Superior temporal gyrus (tissue), 1 donor: Measurements from ENCODE around the gene ETHE1.

Experiments
- DNase-seq: peaks from one replicate; pipeline ENCODE4 v3.0.0-alpha.2; 2016; ENCODE audit errors: extremely low spot score

ETHE1 gene

DNA sequence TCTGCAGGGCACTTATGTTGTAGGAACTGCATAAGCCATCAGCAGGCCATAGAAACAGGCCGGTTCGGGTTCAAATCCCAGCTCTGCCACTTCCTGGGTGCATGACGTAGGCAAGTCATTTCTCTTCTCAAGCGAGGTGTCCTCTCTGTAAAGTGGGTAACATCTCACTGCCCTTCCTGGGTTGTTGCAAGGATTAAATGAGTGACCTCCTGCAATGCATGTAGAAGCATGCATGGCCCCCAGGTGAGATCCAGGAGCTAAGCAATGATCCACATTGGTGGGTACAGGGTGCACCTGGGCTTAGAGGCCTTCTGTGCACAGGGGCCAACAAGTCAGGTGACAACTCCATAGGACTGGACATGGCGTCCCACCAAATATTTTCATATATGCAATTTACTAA lies 36.2 kb downstream of the ETHE1 start:
- DNase-seq = no peak

DNA sequence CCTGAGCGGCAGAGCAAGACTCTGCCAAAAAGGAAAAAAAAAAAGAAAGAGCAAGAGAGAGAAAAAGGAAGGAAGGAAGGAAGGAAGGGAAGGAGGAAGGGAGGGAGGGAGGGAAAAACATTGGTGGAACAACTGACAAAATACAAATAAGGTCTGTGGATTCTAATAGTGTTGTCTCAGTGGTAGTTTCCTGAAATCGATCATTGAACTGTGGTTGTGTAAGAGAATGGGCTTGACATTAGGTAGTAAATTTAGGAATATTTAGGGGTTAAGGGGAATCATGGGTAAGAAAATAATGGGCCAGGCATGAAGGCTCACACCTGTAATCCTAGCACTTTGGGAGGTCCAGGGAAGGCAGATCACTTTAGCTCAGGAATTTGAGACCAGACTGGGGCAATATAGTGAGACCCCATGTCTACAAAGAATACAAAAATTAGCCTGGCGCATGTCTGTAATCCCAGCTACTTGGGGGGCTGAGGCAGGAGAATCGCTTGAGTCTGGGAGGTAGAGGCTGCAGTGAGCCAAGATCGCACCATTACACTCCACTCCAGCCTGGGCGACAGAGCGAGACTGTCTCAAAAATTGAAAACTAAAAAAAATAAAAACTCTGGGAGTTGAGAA lies 36.9 kb downstream of the ETHE1 start:
- no peak for DNase-seq

DNA sequence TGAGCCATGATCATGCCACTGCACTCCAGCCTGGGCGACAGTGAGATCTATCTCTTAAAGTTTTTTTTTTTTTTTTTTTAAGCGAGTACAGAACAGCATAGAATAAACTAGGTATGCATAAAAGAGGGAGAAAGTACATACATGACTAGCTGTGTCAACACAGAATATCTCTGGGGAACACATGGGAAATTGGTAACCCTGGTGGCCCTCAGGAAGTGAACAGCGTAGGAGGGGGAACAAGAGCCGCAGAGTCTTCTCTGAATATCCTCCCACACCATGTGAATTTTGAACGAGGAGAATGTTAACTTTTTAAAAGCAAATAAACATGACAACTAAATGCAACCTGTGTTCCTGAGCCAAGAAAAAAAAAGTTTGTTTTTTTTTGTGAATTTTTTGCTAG lies 37.7 kb downstream of the ETHE1 start:
- no peak for DNase-seq

DNA sequence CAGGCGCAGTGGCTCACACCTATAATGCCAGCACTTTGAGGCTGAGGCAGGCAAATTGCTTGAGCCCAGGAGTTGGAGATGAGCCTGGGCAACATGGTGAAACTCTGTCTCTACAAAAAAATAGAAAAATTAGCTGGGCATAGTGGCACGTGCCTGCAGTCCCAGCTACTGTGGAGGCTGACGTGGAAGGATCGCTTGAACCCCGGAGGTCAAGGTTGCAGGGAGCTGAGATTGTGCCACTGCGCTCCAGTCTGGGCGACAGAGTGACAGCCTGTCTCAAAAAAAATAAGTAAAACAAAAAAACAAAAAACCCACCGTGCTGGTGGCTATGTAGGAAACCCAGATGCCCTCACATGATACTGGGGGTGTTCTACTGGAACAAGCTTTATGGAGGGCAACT lies 38.8 kb downstream of the ETHE1 start:
- no peak for DNase-seq

DNA sequence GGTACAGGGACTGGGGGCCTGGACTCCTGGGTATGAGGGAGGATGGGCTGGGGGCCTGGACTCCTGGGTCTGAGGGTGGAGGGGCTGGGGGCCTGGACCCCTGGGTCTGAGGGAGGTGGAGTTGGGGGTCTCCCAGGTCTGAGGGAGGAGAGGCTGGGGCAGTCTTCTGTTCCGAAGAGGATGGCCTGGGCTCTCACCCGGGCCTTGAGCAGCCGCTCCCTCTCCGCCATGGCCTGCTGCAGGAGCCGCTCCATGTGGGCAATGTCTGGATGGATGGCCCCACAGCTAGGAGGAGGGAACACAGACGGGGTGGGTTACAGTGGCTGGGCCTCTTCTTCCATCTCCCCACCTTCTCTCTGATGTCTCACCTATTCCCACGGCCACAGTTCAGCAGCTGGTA lies 40.6 kb downstream of the ETHE1 start:
- DNase-seq = no peak

DNA sequence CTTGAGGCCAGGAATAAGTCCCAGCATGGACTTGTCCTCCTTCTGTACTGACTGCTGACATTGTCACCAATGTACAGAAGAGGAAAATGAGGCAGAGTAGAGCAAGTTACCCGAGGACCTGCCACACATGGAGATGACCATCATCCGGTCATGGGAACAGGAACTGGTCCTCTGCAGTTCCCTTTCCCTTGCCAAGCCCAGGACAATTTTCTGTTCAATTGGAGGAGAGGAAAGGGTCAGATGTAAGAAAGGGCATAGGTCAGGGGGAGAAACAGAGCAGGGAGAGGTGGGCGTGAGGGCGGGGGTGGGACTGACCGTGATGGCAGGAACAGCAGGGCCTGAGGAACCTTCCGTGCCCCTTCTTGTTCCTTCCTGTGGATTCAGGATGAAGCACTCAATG lies 41.0 kb downstream of the ETHE1 start:
- DNase-seq = no peak

DNA sequence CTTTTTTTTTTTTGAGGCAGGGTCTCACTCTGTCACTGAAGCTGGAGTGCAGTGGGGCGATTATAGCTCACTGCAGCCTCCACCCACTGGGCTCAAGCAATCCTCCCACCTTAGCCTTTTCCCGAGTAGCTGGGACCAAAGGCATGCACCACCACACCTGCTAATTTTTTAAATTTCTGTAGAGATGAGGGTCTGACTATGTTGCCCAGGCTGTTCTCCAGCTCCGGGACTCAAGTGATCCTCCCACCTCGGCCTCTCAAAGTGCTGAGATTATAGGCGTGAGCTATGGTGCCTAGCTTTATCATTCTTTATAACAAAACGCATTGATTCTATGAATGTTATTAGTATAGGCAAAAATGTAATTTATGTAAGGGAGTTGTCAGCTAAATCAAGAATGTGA lies 43.7 kb downstream of the ETHE1 start:
- no peak for DNase-seq

DNA sequence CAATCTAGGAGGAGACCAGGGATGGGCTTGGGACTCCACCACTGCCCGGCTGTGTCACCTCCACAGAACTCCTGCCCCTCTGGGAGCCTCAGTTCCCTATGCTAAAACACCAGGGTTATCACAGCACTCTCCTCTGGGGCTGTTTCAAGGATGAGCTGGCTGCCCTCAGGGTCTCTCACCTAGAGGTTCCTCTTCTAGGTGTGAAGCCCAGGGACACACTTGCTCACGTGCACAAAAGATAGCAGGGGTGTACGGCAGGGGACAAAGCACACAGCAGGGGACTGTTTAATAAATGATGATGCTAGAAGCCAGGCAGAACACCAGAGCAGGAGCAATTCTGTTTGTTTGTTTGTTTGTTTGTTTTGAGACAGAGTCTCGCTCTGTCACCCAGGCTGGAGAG lies 44.8 kb downstream of the ETHE1 start:
- DNase-seq = no peak

DNA sequence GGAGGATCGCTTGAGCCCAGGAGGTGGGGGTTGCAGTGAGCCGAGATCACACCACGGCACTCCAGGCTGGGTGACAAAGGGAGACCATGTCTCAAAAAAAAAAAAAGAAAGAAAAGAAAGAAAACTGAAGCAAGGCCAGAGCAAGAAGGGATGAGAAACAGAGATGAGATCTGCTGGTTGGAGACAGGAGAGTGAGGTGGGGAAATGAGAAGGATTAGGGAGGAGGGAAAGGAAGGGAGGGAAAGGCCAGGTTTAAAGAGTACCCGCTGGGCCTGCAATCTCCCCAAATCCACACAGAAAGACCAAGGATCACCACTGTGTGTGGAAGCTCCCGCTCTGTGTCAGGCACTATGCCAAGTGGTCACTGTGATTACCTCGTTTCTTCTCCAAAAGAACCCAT lies 45.3 kb downstream of the ETHE1 start:
- DNase-seq = no peak

DNA sequence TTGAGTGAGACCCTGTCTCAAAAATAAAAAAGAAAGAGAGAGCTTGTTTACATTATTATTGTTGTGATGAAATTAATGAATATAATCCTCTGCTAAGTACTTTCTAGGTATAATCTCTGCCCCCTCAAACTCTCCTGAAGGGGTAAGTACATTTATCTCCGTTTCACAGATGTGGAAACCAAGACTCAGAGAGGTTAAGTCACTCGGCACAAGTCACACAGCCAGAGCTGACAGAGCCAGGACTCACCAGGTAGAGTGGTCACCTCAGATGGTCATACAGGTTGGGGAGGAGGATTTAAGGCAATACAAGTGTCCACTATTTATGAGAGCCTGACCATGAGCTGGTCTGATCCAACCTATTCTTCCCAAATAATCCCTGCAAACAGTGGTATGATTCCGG lies 46.4 kb downstream of the ETHE1 start:
- no peak for DNase-seq

DNA sequence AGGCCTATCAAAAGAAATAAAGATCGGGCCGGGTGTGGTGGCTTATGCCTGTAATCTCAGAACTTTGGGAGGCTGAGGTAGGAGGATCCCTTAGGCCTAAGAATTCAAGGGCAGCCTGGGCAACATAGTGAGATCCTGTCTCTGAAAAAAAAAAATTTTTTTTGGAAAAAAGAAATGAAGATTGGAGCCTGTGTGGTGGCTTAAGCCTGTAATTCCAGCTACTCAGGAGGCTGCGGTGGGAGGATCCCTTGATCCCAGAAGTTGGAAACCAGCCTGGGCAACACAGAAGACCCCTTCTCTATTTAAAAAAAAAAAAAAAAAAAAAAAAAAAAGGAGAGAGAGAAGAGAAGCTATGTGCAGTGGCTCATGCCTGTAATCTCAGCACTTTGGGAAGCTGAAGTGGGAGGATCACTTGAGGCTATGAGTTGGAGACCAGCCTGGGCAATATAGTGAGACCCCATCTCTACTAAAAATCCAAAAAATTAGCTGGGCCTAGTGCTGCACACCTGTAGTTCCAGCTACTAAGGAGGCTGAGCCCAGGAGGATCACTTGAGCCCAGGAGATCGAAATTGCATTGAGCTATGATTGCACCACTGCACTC lies 46.9 kb downstream of the ETHE1 start:
- DNase-seq = no peak

DNA sequence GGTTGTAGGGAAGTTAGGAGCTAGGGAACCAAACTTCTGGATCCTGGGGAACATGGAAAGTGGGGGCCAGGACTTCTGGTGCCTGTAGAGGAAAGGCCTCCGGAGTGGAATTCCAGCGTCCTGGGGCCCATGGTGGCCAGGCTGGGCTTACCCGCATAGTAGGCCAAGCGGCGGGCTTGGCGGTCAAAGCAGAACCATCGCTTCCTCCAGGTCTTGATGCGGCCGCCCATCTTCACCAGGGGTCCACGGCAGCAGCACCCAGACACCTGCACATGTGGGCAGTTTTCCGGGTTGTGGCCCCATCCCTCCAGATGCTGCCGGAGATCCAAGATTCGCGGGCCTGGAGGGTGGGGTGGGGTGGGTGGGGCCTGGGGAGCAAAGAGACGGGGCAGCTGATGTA lies 47.8 kb downstream of the ETHE1 start:
- DNase-seq = no peak

DNA sequence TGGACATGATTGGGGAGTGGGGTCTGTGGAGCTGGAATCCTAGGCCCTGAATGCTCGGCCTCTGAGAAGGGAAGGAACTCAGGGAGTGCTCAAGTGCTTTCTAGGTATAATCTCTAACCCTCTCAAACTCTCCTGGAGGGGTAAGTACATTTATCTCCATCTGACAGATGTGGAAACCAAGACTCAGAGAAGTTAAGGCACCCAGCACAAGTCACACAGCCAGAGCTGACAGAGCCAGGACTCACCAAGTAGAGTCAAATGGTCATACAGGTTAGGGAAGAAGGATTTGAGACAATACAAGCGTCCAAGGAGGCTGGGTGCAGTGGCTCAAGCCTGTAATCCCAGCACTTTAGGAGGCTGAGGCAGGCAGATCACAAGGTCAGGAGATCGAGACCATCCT lies 48.7 kb downstream of the ETHE1 start:
- no peak for DNase-seq

DNA sequence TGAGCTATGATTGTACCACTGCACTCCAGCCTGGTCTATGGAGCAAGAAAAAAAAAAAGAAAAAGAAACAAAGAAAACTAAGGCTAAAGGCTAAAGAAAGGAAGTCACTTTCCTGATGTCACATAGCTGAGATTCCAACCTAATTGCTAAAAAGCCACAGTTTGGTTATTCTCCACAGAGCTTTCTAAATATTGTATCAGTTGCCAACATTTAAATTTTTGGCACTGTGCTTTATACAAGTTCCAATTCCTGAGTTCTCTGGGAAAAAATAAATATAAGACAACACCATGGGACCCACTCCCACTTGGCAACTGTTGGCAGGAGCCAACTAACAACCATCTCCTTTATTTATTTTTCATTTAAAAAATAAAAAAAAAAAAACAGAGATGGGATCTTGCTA lies 50.4 kb downstream of the ETHE1 start:
- no peak for DNase-seq

DNA sequence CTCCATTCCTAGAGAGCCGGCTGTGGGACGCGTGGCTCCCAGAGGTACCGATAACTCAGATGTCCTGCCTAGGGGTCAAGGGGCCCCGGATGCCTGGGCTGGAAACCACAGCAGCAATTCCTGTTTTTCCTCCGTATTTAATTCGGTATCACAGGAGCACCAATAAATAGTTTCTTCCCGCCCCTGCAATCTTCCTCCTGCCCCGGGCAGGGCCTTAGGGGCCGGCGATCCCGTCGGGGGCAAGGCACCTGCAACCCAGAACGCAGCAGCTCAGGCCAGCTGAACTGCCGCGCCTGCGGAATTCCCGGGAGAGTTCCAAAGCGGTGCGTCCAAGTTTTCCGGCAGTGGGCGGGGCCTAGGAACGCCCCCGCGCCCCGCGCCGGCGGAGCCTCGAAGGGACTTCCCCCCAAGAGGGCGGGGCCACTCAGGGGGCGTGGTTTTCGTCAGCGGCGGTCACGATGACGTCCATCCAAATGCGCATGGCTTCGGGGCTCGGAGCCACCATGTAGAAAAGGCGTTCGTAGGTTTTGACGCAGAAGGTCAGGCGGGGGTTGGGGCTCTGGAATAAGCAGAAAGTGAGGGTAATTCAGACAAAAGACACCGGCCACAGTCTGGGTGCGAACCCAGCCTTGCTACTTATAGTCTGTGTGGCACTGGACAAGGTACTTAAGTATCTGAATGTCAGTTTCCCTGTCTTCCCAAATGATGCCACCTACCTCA lies 51.9 kb downstream of the ETHE1 start:
- peak; percentile 90 for DNase-seq

DNA sequence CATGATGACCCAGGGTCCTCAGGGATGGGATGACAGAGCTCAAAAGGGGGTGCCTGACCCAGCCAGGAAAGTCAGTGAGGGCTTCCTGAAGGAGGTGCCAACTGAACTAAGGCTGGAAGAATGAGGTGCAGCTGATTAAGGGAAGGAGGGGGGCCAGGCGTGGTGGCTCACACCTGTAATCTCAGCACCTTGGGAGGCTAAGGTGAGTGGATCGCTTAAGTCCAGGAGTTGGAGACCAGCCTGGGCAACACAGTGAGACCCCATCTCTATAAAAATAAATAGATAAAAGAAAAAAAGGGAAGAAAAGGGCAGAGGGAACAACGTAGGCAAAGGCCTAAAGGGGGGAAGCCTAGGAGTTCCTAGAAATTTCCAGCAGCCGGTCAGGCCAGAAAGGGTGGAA lies 52.5 kb downstream of the ETHE1 start:
- no peak for DNase-seq

DNA sequence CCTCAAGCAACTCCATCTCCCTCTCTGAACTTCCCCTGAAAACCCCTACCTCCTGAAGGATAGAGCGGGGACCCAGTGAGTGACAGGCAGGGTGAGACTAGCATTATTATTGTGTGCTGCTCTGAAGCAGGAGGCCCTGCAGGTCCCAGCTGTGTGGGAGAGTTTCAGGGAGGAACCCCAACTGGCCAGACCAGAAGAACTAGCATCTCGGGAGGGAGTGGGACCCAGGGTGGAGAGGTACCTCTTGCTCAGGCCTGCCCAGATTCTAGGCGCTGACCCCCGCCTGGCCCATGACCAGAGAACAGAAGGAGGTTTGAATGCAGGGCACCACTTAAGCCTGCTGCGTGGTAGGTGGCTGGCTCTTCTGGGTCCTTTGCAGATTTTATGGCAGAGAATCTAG lies 55.9 kb downstream of the ETHE1 start:
- DNase-seq = no peak

DNA sequence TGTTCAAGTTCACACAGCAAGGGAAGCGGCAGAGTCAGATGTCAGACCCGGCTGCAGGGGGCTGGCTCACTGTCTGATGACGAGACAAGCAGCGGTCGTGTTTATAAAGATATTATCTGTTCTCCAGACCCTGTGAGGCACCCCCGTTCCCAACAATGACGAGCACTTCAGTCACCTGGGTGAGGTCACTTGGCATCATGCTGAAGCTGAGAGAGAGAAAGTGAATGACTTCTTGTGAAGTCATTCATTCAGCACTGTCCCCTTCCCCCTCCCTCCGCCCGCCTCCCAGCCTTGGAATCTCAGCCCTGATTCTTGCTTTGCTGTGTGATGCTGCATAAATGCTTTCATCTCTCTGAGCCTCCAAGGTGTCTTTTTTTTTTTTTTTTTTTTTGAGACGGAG lies 56.7 kb downstream of the ETHE1 start:
- no peak for DNase-seq

DNA sequence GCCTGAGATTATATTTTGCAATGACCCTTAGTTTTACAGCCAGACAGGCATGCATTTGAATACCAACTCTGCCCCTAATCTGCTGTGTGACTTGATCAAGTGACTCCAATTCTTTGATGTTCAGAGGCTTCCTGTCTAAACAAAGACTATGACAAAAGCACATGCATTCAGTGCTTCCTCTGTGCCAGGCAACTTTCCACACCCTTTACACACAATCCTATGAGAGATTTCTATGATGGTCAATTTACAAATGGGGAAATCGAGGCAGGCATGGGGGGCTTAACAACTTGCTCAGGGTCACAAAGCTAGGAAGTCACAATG lies 57.9 kb downstream of the ETHE1 start:
- DNase-seq = no peak

DNA sequence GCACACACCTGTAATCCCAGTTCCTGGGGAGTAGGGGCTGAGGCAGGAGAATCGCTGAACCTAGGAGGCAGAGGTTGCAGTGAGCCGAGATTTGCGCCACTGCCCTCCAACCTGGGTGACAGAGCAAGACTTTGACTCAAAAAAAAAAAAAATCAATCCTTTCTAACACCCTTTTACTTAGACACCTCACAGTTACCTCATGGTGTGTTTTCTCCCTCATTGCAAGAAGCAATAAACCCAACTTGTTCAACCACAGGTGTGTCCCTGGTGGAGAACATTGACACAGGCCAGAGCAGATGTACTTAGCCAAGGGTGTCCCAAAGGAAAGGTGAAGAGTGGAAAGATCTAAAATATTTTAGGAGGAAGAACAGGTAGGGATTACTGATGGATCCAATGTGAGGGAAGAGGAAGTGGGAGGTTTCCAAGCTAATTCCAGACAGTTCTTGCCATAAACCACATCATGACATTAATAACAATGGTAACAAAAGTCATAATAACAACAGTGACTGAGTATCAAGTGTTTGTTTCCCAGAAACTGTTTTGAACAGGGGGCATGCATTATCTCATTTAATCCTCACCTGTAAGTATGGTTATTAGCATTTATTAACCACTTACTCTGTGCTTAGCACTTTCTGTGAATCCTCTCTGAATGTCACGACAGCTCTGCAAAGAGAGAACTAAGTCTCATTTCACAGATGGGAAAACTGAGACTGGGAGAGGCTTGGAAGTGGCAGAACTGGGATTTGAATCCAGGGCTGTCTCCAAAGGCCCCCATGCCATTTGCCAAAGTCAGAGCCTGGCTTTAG lies 58.4 kb downstream of the ETHE1 start:
- DNase-seq = no peak

DNA sequence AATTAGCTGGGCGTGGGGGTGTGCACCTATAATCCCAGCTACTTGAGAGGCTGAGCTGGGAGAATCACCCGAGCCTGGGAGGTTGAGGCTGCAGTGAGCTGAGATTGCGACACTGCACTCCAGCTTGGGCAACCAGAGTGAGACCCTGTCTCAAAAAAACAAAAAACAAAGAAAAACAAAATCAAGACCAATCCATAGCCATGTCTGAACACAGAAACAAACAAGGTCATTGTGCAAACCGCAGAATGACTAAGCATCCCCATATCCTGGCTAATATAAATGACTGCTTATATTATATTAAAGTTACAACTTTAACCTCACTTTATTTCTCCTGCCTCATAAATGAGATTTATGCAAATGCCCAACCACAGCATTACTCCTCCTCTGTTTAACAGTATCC lies 59.3 kb downstream of the ETHE1 start:
- no peak for DNase-seq

DNA sequence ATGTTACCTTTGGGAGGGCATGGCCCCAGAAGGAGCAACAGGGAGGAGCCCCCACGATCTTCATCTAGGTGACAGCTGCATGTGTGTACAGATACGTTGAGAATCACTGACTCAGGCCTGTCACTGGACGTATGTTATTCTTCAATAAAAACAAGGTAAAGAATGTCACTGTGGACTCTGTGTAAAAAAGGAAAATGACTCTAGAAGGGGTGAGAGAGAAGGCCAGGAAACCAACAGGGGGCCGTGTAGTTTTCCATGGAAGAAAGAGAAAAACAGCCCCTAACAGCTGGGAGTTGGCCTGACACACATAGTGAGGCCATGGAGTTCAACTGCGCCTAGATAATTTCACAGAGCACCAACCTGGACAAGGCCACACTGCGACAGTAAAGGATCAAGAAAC lies 59.7 kb downstream of the ETHE1 start:
- DNase-seq = no peak

DNA sequence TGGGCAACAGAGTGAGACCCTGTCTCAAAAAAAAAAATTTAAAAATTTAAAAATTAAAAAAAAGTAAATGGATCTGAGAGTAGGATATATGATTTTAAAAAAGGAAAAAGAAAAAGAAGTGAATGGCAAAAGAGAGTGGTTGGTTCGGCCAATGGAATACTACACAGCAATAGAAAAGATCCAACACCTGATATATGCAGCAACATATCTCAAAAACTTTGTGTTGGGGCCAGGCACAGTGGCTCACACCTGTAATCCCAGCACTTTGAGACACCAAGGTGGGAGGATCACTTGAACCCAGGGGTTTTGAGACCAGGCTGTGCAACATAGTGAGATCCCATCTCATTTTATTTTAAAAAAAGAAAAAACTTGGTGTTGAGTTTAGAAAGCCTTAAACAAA lies 60.2 kb downstream of the ETHE1 start:
- DNase-seq = no peak
